Measurements from ENCODE around the gene TMEM38A. TPM values are rescaled to one million over a fixed set of nuclear protein-coding genes. Genes with fewer than 3 reads are reported as not detected.

TMEM38A gene
- total RNA-seq, 1 donor from 2014 or later, result 2.2 TPM

DNA sequence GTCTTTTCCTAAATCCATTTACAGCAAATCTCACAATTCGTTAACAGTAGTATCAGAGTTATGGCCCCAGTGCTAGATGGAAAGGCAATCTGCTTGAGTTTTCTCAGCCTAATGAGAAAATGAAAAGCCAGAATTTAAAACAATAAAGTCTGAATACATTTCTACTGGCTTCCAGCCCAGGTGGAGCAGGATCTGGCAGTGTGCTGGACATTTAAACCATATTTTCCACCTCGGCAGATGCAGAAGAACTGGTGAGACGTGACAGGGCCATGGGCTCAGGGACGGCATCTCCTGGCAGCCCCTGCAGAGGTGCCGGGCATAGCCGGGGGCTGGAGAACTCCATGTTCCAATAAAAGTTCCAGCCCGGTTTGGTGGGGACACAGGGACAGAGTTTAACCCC is 8.1 kb upstream of the TMEM38A start:
- DNase-seq (ENCODE audit: low read depth) (no peak), FAIRE-seq (no peak)
- H3K9me3 Mint-ChIP-seq (ENCODE audit: unreplicated experiment), result no peaks in the 10 kb centered on the region
- Histone ChIP-seq H3K9ac (ENCODE audit: low read length) (no peak overlapping the region), H4K20me1 (ENCODE audit: insufficient read depth, low read length) (peaks cover 65% of the 10 kb centered on the region), H3K27me3 (ENCODE audit: insufficient read depth, low read length) (no peaks in the 10 kb centered on the region), H3K4me1 (ENCODE audit: insufficient read depth, low read length) (no peaks in the 10 kb centered on the region), H3K9me3 (ENCODE audit: insufficient read depth, low read depth, low read length) (no peaks in the 10 kb centered on the region), H3K27ac (ENCODE audit: low read depth, low read length) (no peak overlapping the region), H3K36me3 (ENCODE audit: insufficient read depth, low read length) (peaks cover 39% of the 10 kb centered on the region), H3K4me2 (ENCODE audit: low read length) (no peak overlapping the region), H3K79me2 (ENCODE audit: insufficient read depth, low read length) (peaks cover 34% of the 10 kb centered on the region), H3K4me3 (ENCODE audit: insufficient read depth, low read depth, low read length) (no peak overlapping the region), H2AFZ (ENCODE audit: low read depth, low read length) (no peak overlapping the region)
- TF ChIP-seq, protein P1, sequence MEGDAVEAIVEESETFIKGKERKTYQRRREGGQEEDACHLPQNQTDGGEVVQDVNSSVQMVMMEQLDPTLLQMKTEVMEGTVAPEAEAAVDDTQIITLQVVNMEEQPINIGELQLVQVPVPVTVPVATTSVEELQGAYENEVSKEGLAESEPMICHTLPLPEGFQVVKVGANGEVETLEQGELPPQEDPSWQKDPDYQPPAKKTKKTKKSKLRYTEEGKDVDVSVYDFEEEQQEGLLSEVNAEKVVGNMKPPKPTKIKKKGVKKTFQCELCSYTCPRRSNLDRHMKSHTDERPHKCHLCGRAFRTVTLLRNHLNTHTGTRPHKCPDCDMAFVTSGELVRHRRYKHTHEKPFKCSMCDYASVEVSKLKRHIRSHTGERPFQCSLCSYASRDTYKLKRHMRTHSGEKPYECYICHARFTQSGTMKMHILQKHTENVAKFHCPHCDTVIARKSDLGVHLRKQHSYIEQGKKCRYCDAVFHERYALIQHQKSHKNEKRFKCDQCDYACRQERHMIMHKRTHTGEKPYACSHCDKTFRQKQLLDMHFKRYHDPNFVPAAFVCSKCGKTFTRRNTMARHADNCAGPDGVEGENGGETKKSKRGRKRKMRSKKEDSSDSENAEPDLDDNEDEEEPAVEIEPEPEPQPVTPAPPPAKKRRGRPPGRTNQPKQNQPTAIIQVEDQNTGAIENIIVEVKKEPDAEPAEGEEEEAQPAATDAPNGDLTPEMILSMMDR (IDR thresholded peaks at IDR 0.05; ENCODE audit: insufficient read depth, low read depth, low read length), result no peak
- no peak for TF ChIP-seq EZH2 (IDR thresholded peaks at IDR 0.05; ENCODE audit: insufficient read depth, low read length)
- peaks cover 24% of the 10 kb centered on the region for H3K36me3 Mint-ChIP-seq (ENCODE audit: low read depth, unreplicated experiment)
- no peak overlapping the region for H3K27ac Mint-ChIP-seq (ENCODE audit: unreplicated experiment)
- H3K4me1 Mint-ChIP-seq (ENCODE audit: low read depth, unreplicated experiment), result no peaks in the 10 kb centered on the region
- no peak overlapping the region for H3K4me3 Mint-ChIP-seq (ENCODE audit: unreplicated experiment)
- no peaks in the 10 kb centered on the region for H3K27me3 Mint-ChIP-seq (ENCODE audit: low read depth, unreplicated experiment)

DNA sequence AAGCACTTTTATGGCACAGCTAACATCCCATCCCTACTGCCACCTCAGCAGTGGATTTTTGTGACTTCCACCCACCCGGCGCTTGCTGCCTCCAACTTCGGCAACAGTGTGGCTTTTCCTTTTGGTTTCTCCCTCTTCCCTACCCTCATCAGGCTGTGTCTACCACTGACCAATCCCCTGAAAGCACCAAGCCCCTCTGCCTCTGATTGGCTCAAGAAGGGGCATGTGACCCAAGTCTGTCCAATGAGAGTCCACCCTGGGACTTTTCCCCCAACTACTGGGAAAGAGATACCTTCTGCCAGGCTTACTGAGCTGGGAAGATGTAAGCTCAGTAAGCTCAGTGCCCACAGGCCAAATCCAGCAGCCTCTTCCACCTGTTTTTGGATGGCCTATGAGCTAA is 6.8 kb upstream of the TMEM38A start:
- Mint-ChIP-seq H3K4me1 (ENCODE audit: low read depth, unreplicated experiment) (peaks cover 8% of the 10 kb centered on the region), H3K36me3 (ENCODE audit: low read depth, unreplicated experiment) (peaks cover 26% of the 10 kb centered on the region), H3K4me3 (ENCODE audit: unreplicated experiment) (no peak overlapping the region), H3K9me3 (ENCODE audit: unreplicated experiment) (no peaks in the 10 kb centered on the region), H3K27ac (ENCODE audit: unreplicated experiment) (no peak overlapping the region), H3K27me3 (ENCODE audit: low read depth, unreplicated experiment) (no peaks in the 10 kb centered on the region)
- FAIRE-seq (no peak), DNase-seq (ENCODE audit: low read depth) (no peak)
- no peak overlapping the region for H3K4me3 ChIP-seq (ENCODE audit: insufficient read depth, low read depth, low read length)
- peaks cover 70% of the 10 kb centered on the region for H4K20me1 ChIP-seq (ENCODE audit: insufficient read depth, low read length)
- peaks cover 47% of the 10 kb centered on the region for H3K79me2 ChIP-seq (ENCODE audit: insufficient read depth, low read length)
- no peak overlapping the region for H3K4me2 ChIP-seq (ENCODE audit: low read length)
- no peaks in the 10 kb centered on the region for H3K27me3 ChIP-seq (ENCODE audit: insufficient read depth, low read length)
- H3K27ac ChIP-seq (ENCODE audit: low read depth, low read length), result no peak overlapping the region
- H3K9ac ChIP-seq (ENCODE audit: low read length), result no peak overlapping the region
- H3K36me3 ChIP-seq (ENCODE audit: insufficient read depth, low read length), result peaks cover 42% of the 10 kb centered on the region
- H2AFZ ChIP-seq (ENCODE audit: low read depth, low read length), result no peak overlapping the region
- peaks cover 4% of the 10 kb centered on the region for H3K4me1 ChIP-seq (ENCODE audit: insufficient read depth, low read length)
- H3K9me3 ChIP-seq (ENCODE audit: insufficient read depth, low read depth, low read length), result no peaks in the 10 kb centered on the region
- TF ChIP-seq, protein P1 (IDR thresholded peaks at IDR 0.05; ENCODE audit: insufficient read depth, low read depth, low read length), result no peak
- no peak for TF ChIP-seq EZH2 (IDR thresholded peaks at IDR 0.05; ENCODE audit: insufficient read depth, low read length)

DNA sequence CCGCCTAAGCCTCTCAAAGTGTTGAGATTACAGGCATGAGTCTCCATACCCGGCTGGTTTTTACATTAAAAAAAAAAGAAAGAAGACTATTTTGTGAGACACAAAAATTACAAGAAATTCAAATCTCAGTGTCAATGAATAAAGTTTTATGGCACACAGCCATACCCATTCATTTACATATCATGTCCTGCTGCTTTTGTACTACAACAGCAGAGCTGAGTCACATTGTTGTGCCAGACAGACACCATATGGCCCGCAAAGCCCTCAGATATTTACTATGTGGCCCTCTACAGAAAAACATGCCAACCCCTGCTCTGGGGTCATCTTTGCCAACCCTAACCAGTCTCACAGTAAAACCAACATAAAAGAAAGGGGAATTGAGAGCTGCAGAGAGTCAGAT is 6.3 kb upstream of the TMEM38A start:
- H3K36me3 ChIP-seq (ENCODE audit: insufficient read depth, low read length), result peaks cover 42% of the 10 kb centered on the region
- Mint-ChIP-seq H3K36me3 (ENCODE audit: low read depth, unreplicated experiment) (peaks cover 26% of the 10 kb centered on the region), H3K4me3 (ENCODE audit: unreplicated experiment) (no peak overlapping the region), H3K27ac (ENCODE audit: unreplicated experiment) (no peak overlapping the region), H3K9me3 (ENCODE audit: unreplicated experiment) (no peaks in the 10 kb centered on the region), H3K27me3 (ENCODE audit: low read depth, unreplicated experiment) (no peaks in the 10 kb centered on the region), H3K4me1 (ENCODE audit: low read depth, unreplicated experiment) (peaks cover 8% of the 10 kb centered on the region)
- H3K4me3 ChIP-seq (ENCODE audit: insufficient read depth, low read depth, low read length), result no peak overlapping the region
- peaks cover 7% of the 10 kb centered on the region for H3K4me1 ChIP-seq (ENCODE audit: insufficient read depth, low read length)
- peaks cover 75% of the 10 kb centered on the region for H4K20me1 ChIP-seq (ENCODE audit: insufficient read depth, low read length)
- no peak overlapping the region for H2AFZ ChIP-seq (ENCODE audit: low read depth, low read length)
- no peaks in the 10 kb centered on the region for H3K9me3 ChIP-seq (ENCODE audit: insufficient read depth, low read depth, low read length)
- TF ChIP-seq EZH2 (IDR thresholded peaks at IDR 0.05; ENCODE audit: insufficient read depth, low read length), result no peak
- TF ChIP-seq, protein P1 (IDR thresholded peaks at IDR 0.05; ENCODE audit: insufficient read depth, low read depth, low read length), result no peak
- H3K27me3 ChIP-seq (ENCODE audit: insufficient read depth, low read length), result no peaks in the 10 kb centered on the region
- FAIRE-seq (no peak), DNase-seq (ENCODE audit: low read depth) (no peak)
- no peak overlapping the region for H3K9ac ChIP-seq (ENCODE audit: low read length)
- H3K4me2 ChIP-seq (ENCODE audit: low read length), result no peak overlapping the region
- H3K79me2 ChIP-seq (ENCODE audit: insufficient read depth, low read length), result peaks cover 52% of the 10 kb centered on the region
- no peak overlapping the region for H3K27ac ChIP-seq (ENCODE audit: low read depth, low read length)
